ENCODE measurements around the gene TUFT1. TPM values are rescaled to one million over a fixed set of nuclear protein-coding genes. Genes with fewer than 3 reads are reported as not detected.
A peak's percentile ranks its signal among the peaks of the same experiment; 100 is the strongest.

Gene TUFT1
- total and polyA plus RNA-seq, 5 donors: 3.5 to 5.4 (median 4.1) TPM

DNA sequence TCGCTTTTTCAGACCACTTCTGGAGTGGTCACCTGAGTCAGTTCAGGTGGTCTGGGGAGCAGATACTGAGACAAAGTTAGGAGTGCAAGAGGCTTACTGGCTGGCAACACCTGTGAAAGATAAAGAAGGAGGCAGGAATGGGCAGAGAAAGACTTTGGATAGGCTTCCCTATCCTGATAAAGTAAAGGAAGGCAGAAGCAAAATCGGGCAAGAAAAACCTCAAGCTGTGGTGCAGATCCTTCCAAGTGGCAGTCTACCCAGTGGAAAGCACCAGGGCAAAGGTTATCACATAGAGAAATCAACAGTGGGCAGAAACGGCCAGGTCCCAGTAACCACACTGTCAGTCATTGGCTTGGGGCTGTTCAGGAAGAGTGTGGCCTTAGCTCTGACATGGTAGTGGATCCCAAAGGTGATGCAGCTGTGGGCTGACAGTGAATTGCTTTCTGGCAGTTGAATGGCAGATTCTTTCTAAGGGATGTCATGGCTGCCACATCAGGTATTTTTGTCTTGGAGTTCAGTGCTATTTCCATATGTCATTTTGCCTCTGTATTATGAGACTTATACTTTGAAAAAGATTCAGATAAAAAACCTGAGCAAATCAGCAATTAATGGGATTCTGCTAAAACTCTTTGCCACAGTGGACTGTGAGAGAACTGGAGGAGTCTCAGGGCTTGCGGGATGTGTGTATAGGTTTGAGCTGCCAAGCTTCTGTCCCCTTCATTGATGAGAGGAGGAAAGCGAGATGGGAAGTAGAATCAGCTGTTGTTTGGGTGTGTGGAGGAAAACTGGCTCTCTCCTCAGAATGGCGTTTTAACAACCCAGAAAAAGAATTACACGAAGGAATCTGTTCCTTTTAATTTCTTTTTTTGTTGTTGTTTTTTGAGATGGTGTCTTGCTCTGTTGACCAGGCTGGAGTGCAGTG, 37.0 kb upstream of the TUFT1 start:
- no peak for ATAC-seq
- 60% methylated on average over 7 of the region's 7 CpGs for WGBS
- H3K4me3 ChIP-seq (ENCODE audit: low read length): no peak overlapping the region
- intact Hi-C loops (cut with DNase I): no loop called here
- no peaks in the 10 kb centered on the region for H3K4me1 ChIP-seq (ENCODE audit: control insufficient read depth, insufficient read depth, low read length)
- no peak for DNase-seq
- no peaks in the 10 kb centered on the region for H3K27me3 ChIP-seq (ENCODE audit: control insufficient read depth, insufficient read depth)
- no peak overlapping the region for H3K27ac ChIP-seq (ENCODE audit: low read length)
- H3K9me3 ChIP-seq (ENCODE audit: control insufficient read depth, low read length): no peaks in the 10 kb centered on the region

DNA sequence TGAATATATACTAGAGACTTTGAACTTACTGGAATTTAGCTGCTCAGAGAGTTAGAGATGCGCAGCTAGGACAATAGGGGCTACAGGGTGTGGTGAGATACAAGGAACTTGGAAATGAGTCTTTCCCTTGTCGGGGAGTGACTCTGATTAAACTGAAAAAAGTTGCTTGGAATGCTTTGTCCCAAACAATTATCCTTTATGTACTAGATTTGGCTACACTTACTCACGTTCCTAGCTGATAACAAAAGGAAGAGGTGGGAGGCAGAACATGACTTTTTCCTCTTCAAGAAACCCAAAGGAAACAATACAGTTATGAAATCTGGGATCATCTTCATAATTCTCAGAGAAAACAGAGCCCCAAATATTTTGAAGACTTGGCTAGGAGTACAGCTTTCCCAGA, 35.9 kb upstream of the TUFT1 start:
- Histone ChIP-seq H3K4me1 (ENCODE audit: control insufficient read depth, insufficient read depth, low read length) (no peaks in the 10 kb centered on the region), H3K4me3 (ENCODE audit: low read length) (no peak overlapping the region), H3K9me3 (ENCODE audit: control insufficient read depth, low read length) (no peaks in the 10 kb centered on the region), H3K27me3 (ENCODE audit: control insufficient read depth, insufficient read depth) (no peaks in the 10 kb centered on the region), H3K27ac (ENCODE audit: low read length) (no peak overlapping the region)
- no peak for DNase-seq
- 25% methylated on average over 3 of the region's 3 CpGs for WGBS
- ATAC-seq: peak in 1 of 2 donors; percentile 55
- intact Hi-C loops (cut with DNase I): no loop called here

DNA sequence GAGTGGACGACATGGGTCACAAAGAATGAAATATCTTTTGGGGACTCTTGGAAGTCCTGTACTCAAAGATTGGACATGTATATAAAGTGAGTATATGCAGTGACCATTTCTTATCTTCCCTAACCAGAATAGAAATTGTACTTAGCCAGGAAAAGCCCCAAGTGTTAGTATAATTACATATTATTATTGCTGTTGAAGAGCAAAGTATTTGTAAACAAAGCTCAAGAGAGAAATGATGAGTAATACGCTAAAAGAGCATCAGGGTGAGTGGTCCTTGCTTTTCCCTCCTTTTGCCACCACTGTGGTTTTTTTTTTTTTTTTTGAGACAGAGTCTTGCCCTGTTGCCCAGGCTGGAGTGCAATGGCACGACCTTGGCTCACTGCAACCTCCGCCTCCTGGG, 35.4 kb upstream of the TUFT1 start:
- ATAC-seq: no peak
- intact Hi-C loops (cut with DNase I): no loop called here
- H3K4me1 ChIP-seq (ENCODE audit: control insufficient read depth, insufficient read depth, low read length): no peaks in the 10 kb centered on the region
- DNase-seq: no peak
- H3K4me3 ChIP-seq (ENCODE audit: low read length): no peak overlapping the region
- H3K9me3 ChIP-seq (ENCODE audit: control insufficient read depth, low read length): no peaks in the 10 kb centered on the region
- no peaks in the 10 kb centered on the region for H3K27me3 ChIP-seq (ENCODE audit: control insufficient read depth, insufficient read depth)
- no peak overlapping the region for H3K27ac ChIP-seq (ENCODE audit: low read length)
- 73% methylated on average over 4 of the region's 4 CpGs for WGBS

DNA sequence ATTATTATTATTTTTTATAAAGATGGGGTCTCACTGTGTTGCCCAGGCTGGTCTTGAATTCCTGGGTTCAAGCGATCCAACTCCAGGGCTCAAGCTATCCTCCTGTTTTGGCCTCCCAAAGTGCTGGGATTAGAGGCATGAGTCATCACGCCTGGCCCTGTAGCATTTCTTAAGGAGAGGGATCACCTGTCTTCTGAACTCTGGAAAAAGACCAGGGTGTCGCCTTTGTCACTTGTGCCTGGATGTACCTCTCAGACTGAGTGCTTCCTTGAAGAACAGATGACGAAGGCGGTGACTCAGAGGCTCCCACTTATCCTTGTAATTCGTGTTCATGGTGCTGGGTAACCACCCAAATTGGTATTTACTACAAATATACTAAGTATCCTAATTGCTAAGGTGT, 31.3 kb upstream of the TUFT1 start:
- 88% methylated on average over 6 of the region's 6 CpGs for WGBS
- no peak overlapping the region for H3K4me3 ChIP-seq (ENCODE audit: low read length)
- H3K9me3 ChIP-seq (ENCODE audit: control insufficient read depth, low read length): no peaks in the 10 kb centered on the region
- H3K4me1 ChIP-seq (ENCODE audit: control insufficient read depth, insufficient read depth, low read length): no peaks in the 10 kb centered on the region
- no peak for DNase-seq
- no peak for ATAC-seq
- H3K27me3 ChIP-seq (ENCODE audit: control insufficient read depth, insufficient read depth): no peaks in the 10 kb centered on the region
- intact Hi-C loops (cut with DNase I): no loop called here
- no peak overlapping the region for H3K27ac ChIP-seq (ENCODE audit: low read length)

DNA sequence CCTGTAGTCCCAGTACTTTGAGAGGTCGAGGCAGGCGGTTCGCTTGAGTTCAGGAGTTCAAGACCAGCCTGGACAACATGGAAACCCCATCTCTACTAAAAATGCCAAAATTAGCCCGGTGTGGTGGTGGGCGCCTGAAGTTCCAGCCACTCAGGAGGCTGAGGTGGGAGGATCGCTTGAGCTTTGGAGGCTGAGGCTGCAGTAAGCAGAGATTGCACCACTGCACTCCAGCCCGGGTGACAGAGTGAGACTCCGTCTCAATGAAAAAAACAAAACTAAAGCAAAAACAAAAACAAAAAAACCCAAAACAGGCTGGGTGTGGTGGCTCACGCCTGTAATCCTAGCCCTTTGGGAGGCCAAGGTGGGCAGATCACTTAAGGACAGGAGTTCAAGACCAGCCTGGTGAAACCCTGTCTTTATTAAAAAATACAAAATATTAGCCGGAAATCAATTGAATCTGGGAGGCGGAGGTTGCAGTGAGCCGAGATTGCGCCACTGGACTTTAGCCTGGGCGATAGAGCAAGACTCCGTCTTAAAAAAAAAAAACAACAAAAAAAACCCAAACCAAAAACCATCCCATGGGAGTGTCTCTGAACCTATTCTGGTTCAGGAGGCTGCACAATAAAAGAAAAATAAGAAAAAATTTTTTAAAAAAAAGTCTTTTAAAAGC, 30.6 kb upstream of the TUFT1 start:
- Histone ChIP-seq H3K27ac (ENCODE audit: low read length) (no peak overlapping the region), H3K9me3 (ENCODE audit: control insufficient read depth, low read length) (no peaks in the 10 kb centered on the region), H3K4me1 (ENCODE audit: control insufficient read depth, insufficient read depth, low read length) (no peaks in the 10 kb centered on the region), H3K4me3 (ENCODE audit: low read length) (no peak overlapping the region), H3K27me3 (ENCODE audit: control insufficient read depth, insufficient read depth) (no peaks in the 10 kb centered on the region)
- intact Hi-C loops (cut with DNase I): no loop called here
- ATAC-seq (no peak), DNase-seq (no peak)
- WGBS: 95% methylated on average over 15 of the region's 15 CpGs

DNA sequence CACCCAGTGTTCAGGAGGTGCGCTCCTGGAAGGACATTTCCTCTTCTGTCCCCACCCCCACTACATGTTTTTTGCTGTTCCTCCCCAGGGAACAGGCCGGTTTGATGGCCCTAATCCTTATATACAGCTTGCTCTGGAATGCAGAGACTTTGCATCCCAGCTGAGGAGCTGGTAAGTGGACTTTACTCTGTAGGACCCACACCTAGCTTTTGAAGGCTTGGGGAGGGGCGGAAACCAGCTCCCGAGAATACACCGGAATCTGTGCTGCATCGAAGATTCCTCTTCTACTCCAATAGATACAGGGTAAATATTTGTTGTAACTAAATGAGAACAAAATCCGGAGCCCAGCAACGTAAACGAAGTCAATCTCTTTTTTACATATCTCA, 30.1 kb upstream of the TUFT1 start:
- DNase-seq (no peak), ATAC-seq (no peak)
- WGBS: 36% methylated on average over 9 of the region's 9 CpGs
- Histone ChIP-seq H3K27me3 (ENCODE audit: control insufficient read depth, insufficient read depth) (no peaks in the 10 kb centered on the region), H3K27ac (ENCODE audit: low read length) (no peak overlapping the region), H3K4me1 (ENCODE audit: control insufficient read depth, insufficient read depth, low read length) (no peaks in the 10 kb centered on the region), H3K4me3 (ENCODE audit: low read length) (no peak overlapping the region), H3K9me3 (ENCODE audit: control insufficient read depth, low read length) (no peaks in the 10 kb centered on the region)
- intact Hi-C loops (cut with DNase I): no loop called here

DNA sequence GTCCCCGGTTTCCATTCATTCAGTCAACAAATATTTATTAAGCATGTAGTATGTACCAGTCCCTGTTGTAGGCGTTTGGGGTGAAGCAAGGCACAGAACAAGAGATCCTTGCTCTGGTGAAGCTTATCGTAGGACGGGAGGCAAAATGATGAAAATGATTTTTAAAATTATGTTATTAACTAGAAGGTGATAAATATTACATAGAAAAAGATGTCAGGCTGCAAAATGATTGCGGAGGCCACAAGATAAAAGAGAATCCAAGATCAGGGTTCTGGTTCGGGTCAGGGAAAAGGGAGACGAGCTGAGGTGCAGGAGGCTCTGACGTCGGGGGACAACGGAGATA, 29.5 kb upstream of the TUFT1 start:
- H3K4me3 ChIP-seq (ENCODE audit: low read length): peak overlapping the region; percentile 78
- H3K27ac ChIP-seq (ENCODE audit: low read length): no peak overlapping the region
- no peak for DNase-seq
- no peaks in the 10 kb centered on the region for H3K9me3 ChIP-seq (ENCODE audit: control insufficient read depth, low read length)
- intact Hi-C loops (cut with DNase I): no loop called here
- WGBS: 10% methylated on average over 10 of the region's 10 CpGs
- H3K27me3 ChIP-seq (ENCODE audit: control insufficient read depth, insufficient read depth): no peaks in the 10 kb centered on the region
- no peak for ATAC-seq
- H3K4me1 ChIP-seq (ENCODE audit: control insufficient read depth, insufficient read depth, low read length): no peaks in the 10 kb centered on the region

DNA sequence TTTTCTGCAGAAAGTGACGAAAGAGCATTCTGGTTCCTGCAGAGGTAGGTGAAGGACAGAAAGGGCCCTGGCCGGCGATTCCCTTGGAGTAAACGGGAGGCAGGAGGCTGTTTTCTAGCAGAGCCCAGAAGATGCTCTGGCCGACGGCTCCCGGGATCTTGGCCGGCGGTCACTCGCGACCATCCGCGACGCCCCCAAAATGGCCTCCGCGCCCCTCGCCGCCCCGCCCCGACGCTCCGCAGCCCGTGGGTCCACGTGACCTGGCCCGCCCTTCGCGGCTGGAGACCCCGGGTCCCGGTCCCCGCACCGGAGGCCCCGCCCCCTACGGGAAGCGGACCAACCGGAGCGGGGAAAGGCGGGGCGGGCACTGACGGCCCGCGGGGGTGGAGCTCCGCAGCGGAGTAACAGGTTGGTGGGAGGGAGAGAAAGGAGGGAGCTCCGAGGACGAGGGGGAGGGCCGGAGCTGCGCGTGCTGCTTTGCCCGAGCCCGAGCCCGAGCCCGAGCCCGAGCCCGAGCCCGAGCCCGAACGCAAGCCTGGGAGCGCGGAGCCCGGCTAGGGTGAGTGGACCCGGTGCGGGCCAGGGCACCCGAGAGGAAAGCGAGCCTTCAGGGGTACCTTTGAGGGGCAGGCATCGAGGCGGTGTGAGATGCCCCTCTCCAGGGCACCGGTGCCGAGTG, 29.0 kb upstream of the TUFT1 start, which contains the start of gene CGN:
TSS of gene CGN (plus strand) at position 431 of the 679 bp plus-strand sequence. CDS start 7,133 bp downstream, outside the sequence.
- no peaks in the 10 kb centered on the region for H3K4me1 ChIP-seq (ENCODE audit: control insufficient read depth, insufficient read depth, low read length)
- ATAC-seq (peak; percentile 97 to 99), DNase-seq (peak; percentile 85 to 94 (median 93))
- intact Hi-C loops (cut with DNase I): no loop called here
- H3K9me3 ChIP-seq (ENCODE audit: control insufficient read depth, low read length): no peaks in the 10 kb centered on the region
- peak within 1 kb of the TSS; percentile 78 for H3K4me3 ChIP-seq (ENCODE audit: low read length)
- H3K27me3 ChIP-seq (ENCODE audit: control insufficient read depth, insufficient read depth): no peaks in the 10 kb centered on the region
- no peak within 1 kb of the TSS for H3K27ac ChIP-seq (ENCODE audit: low read length)
- under 1% methylated on average over 68 of the region's 68 CpGs for WGBS

DNA sequence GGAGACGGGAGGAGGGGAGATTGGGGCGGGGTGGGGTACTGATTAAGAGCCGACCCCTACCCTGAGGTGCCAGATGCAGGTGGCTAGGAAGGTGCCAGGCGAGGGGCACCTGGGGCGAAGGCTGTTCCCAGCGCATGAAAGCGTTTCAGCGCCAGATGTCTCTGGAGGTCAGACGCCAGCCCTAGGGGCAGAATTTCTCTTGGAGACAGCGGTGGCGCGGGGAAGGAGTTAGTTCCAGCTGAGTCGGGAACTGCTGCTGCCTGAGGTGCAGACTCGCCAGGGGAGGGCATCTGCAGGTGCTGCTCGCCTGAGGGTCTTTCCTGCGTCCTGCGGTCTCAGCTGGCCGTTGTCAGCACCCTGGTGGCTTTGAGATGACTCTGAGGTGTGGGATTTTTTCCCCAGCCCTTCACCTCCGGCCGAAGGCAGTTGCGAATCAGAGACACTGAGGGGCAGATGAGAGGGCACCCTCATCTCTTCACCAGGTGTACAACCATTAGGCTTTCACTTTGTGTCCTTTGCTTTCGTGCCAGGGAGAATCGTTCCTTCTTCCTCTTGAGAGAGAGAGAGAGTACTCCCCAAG, 28.4 kb upstream of the TUFT1 start:
- ATAC-seq: peak; percentile 13 to 39
- intact Hi-C loops (cut with DNase I): no loop called here
- peak overlapping the region; percentile 78 for H3K4me3 ChIP-seq (ENCODE audit: low read length)
- H3K27me3 ChIP-seq (ENCODE audit: control insufficient read depth, insufficient read depth): no peaks in the 10 kb centered on the region
- H3K9me3 ChIP-seq (ENCODE audit: control insufficient read depth, low read length): no peaks in the 10 kb centered on the region
- peak in 1 of 3 donors; percentile 69 for DNase-seq
- H3K27ac ChIP-seq (ENCODE audit: low read length): no peak overlapping the region
- no peaks in the 10 kb centered on the region for H3K4me1 ChIP-seq (ENCODE audit: control insufficient read depth, insufficient read depth, low read length)
- under 1% methylated on average over 23 of the region's 23 CpGs for WGBS

DNA sequence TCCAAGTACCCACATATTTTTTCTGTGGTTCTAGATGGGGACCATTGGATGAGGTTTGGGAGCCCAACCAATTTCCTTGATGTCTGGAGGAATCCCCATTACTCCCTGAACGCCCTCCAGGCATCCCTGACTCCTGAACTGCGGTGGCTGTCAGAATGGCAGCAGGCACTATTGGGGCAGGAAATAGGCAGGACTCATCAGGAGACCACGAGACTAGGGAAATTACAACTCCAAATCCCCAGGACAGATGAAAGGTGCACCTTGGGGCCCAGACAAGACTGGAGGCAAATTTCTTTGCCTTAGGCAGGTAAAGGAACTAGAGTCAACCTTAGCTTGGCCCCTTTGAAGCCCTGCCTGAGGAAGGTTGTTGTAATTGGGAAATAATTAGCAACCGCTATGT, 27.8 kb upstream of the TUFT1 start:
- Histone ChIP-seq H3K27ac (ENCODE audit: low read length) (no peak overlapping the region), H3K9me3 (ENCODE audit: control insufficient read depth, low read length) (no peaks in the 10 kb centered on the region), H3K4me1 (ENCODE audit: control insufficient read depth, insufficient read depth, low read length) (no peaks in the 10 kb centered on the region), H3K4me3 (ENCODE audit: low read length) (no peak overlapping the region), H3K27me3 (ENCODE audit: control insufficient read depth, insufficient read depth) (no peaks in the 10 kb centered on the region)
- intact Hi-C loops (cut with DNase I): no loop called here
- WGBS: 55% methylated on average over 4 of the region's 4 CpGs
- no peak for DNase-seq
- ATAC-seq: no peak

Data from right cardiac atrium (tissue), 5 donors.